GM21381 (cell line): ENCODE measurements around the gene SLC41A3.
"Not testable (repeated sequence)": the region's sequence is repeated elsewhere in the genome, so short reads cannot be mapped to it uniquely, and the experiment has no call there.

Experiments used
- ATAC-seq: cut with Tn5 transposase; IDR thresholded peaks from one replicate; pipeline ENCODE4 v1.9.1; 2021; ENCODE audit warnings: mild to moderate bottlenecking, moderate library complexity; ENCODE audit not compliant: unreplicated experiment

The SLC41A3 gene

DNA sequence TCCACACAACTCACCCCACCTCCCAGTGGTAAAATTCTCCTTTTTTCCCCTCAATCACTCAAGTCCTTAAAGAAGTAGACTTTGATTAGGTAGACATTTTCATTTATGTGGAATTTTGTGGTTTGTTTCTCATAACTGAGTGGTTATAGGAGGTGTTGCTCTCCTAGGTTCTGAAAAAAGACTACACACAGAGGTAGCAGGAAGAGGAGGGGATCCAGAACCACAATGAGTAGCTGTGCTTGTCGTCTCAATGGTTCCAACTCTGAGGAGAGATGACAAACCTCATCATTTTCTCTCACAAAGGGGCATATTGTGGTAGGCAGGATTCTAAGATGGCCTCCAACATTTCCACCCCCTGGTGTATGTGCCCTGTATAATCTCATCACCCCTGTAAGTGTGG lies 120.1 kb downstream of the SLC41A3 start:
- not testable (repeated sequence) for ATAC-seq

DNA sequence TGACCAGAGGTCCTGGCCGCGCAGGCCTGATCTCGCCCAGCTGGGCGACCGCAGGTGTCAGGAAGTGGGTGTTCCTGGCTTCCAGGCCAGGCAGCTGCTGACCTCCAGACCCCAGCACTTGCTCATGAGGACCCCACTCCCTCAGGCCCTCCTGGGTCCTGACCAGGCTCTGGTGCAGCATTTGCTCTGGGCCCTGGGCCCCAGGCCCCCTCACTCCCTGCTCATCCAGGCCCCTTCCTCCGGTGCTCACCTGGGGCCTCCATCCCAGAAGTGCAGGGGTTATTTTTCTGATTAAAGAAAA lies 122.7 kb downstream of the SLC41A3 start:
- no peak for ATAC-seq

DNA sequence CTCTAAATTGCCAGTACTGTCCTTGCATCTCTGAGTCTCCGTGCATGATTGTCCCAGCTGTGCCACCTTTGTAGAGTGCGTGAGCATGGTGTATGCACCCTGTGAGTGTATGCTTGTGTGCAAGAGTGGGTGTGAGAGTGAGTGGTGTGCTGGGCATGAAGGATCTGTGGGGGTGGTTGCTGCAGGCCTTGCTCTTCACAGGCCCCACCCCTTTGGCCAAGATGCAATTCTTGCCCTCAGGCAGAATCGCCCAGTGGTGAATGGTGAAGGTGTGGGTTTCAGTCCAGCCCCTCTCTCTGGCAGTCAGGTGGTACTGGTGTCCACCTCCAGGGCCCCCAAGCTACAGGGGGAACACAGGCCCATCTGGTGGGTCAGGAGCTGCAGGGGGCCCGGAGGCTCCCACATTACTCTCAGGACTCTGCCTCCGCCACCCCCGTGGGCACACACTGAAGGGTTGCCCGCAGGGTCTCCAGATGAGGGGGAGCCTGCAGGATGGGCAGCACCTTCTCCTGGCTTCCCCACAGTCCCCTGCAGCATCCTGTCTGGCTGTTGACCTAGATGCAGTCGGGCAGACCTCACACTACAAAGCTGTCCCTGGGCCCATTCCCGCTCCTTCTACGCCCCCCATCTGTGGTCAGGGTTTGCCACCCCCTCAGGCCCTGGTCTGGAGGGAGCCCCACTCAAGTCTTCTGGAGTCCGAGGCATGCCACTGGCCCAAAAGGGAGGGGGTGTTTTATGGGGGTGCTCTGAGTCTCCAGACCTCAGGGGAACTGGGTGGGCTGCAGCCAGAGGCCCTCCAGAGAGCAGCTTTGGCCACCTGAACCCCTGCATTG lies 123.3 kb downstream of the SLC41A3 start:
- no peak for ATAC-seq

DNA sequence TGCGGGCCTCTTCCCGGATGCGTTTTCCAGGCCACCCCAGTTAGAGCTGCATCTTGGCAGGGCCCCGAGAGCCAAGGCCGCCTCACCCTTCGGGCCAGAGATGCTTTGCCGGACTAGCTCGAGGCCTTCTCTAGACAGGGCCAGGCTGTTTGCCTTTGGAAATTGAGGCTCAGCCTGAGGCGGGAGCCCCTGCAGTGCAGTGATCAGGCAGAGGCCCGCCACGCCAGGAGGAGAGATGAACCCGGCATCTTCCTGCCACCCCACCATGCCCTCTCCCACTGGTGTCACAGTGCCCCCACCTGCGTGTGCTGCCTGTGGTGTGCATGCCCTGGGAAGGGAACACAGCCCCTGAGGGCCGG lies 123.9 kb downstream of the SLC41A3 start:
- no peak for ATAC-seq

DNA sequence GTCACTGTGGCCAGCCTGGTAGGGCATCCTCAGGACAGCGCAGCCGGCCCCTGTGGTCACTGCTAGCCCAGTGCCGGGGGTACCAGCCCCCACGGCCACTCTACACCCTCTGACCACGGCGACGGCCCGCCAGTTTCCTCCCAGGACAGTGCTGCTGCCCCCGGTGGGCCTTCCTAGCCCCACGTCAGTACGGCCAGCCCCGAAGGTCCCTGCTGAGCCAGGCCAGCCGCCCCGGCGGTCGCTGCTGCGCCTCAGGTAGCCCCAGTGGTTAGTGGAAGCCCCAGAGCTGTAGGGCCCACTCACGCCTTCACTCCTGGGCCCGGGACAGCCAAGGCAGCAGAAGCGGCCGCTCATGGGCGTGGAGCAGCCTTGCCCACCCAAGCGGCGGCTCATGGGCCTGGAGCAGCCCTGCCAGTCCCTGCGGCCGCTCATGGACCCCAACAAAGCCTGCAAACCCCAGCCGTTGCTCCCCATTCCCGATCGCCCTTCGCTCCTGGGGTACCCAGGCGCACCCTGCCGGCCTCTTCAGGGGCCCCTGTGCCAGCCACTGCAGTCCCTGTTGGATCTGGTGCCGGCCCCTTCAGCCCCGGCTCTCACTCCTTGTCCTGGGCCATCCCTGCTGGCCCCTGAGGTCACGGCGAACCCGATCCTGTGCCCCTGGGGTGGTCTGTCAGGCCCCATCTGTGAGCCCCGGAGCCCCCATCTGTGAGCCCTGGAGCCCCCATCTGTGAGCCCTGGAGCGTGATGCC lies 124.4 kb downstream of the SLC41A3 start:
- no peak for ATAC-seq

- ATAC-seq: no peak
Observed at GRCh38 chr3:125958511-125959316, 125.2 kb downstream of the SLC41A3 start.

DNA sequence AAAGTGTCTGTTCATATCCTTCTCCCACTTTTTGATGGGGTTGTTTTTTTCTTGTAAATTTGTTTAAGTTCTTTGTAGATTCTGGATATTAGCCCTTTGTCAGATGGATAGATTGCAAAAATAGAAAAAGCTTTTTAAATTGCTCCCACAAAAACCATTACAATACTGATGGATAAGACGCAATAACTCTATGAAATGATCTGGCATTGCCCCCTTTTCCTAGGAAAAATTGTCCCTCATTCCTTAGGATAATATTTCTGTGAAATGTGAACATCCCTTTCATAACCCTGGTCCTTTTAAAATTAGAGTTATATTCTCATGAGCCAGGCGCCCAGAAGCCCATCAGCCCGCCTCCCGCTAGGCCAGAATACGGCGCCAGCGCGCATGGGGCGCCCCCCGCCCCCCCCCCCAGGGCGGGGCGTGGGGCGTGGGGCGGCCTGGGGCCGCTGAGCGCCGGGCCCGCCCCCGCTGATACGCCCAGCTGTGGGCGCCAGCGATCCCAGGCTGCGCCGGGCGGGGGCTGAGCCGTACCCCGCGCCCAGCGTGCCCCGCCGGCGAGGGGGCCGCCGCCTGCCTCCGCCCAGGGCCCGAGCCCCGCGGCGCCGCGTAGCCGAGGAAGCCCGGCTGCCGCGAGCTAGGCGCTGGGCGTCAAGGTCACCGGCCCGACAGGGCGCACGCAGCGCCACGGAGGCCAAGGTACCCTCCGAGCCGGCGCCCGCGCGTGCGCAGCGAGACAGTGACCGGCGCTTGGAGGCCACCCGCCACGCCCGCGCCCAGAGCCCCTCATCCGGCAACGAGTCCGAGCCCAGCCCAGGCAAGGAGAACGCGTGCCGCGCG lies 126.0 kb downstream of the SLC41A3 start:
- no peak for ATAC-seq

GRCh38 chr3:125957020-125957419 lies 126.9 kb downstream of the SLC41A3 start:
- ATAC-seq: not testable (repeated sequence)
